GM12878 (cell line): Measurements from ENCODE around the gene GABRB3. TPM values are rescaled to one million over a fixed set of nuclear protein-coding genes. Genes with fewer than 3 reads are reported as not detected.

Experiments
- ATAC-seq: fragments of 200-7000 bp; cut with Tn5 transposase; 3 replicates; pipeline ENCODE4 v1.9.1; 2020; ENCODE audit warnings: mild to moderate bottlenecking, moderate library complexity
- BruUV-seq: library from RNA; stranded (reverse); fragments of 400-500 nt; replicated peaks from 2 replicates; lab custom pipeline; 2021; lab: Mats Ljungman, UMichigan
- CTCF ChIA-PET: fragments of 300-600 bp; sonication (Branson Sonifier 250); formaldehyde crosslinking; extraction: SDS; loops from one replicate; lab custom pipeline; 2021; ENCODE audit warnings: inconsistent platforms; lab: Yijun Ruan, JAX
- POLR2A ChIA-PET: fragments of 350-600 bp; formaldehyde crosslinking; extraction: SDS; loops from one replicate; lab custom pipeline; 2021; ENCODE audit warnings: inconsistent platforms; lab: Charles Lee
- RAD21 ChIA-PET: fragments of 300-600 bp; sonication (Branson Sonifier 250); formaldehyde crosslinking; loops from one replicate; lab custom pipeline; 2023; ENCODE audit warnings: antibody characterized with exemption; ENCODE audit not compliant: unreplicated experiment; lab: Charles Lee
- SMC1A ChIA-PET: fragments of 300-600 bp; sonication (Branson Sonifier 250); formaldehyde crosslinking; loops from one replicate; lab custom pipeline; 2023; ENCODE audit not compliant: unreplicated experiment, uncharacterized antibody; lab: Charles Lee
- DNase-seq: peaks from one replicate; pipeline ENCODE4 v3.0.0-alpha.2; 2011; ENCODE audit warnings: low read depth, low spot score
- FAIRE-seq: peaks from 3 replicates; lab custom pipeline; 2011; peaks lifted over from hg19 to GRCh38; lab: Jason Lieb, UNC
- H2AFZ ChIP-seq: 2 replicates; pipeline ENCODE4 v1.6.0; 2011; ENCODE audit warnings: low read depth, low read length, control low read depth; ENCODE audit not compliant: control insufficient read depth
- H3K27ac ChIP-seq: 2 replicates; pipeline ENCODE4 v1.5.1; 2011; ENCODE audit warnings: control low read depth; ENCODE audit not compliant: control insufficient read depth, insufficient read depth
- H3K27me3 ChIP-seq, 2 experiments: replicated peaks in 1 of 2; 2 replicates each; pipeline versions ENCODE4 v1.6.0 to v1.6.1; 2011; ENCODE audit warnings: low read length in 1 of 2; ENCODE audit not compliant: control insufficient read depth in 2 of 2, insufficient read depth in 2 of 2
- H3K36me3 ChIP-seq, 2 experiments: 2 replicates each; pipeline ENCODE4 v1.5.1; 2011; ENCODE audit warnings: low read length in 1 of 2; ENCODE audit not compliant: control insufficient read depth in 2 of 2, insufficient read depth in 2 of 2
- H3K4me1 ChIP-seq: 2 replicates; pipeline ENCODE4 v1.6.1; 2011; ENCODE audit warnings: mild to moderate bottlenecking, low read length, moderate library complexity, mixed read lengths; ENCODE audit not compliant: control insufficient read depth, insufficient read depth
- H3K4me2 ChIP-seq: 2 replicates; pipeline ENCODE4 v1.6.0; 2011; ENCODE audit warnings: control low read depth; ENCODE audit not compliant: control insufficient read depth, insufficient read depth
- H3K4me3 ChIP-seq: fragments of 200-600 bp; sonication (generic); 2 replicates; pipeline ENCODE4 v1.5.1; 2016
- H3K79me2 ChIP-seq: 2 replicates; pipeline ENCODE4 v1.6.0; 2011; ENCODE audit warnings: low read length; ENCODE audit not compliant: control insufficient read depth, insufficient read depth
- H3K9ac ChIP-seq: 2 replicates; pipeline ENCODE4 v1.8.0; 2011; ENCODE audit warnings: low read length, control low read depth, mixed read lengths; ENCODE audit not compliant: control insufficient read depth, insufficient read depth
- H3K9me3 ChIP-seq: replicated peaks from 3 replicates; pipeline ENCODE4 v1.5.1; 2011; ENCODE audit warnings: mild to moderate bottlenecking, low read length; ENCODE audit not compliant: control insufficient read depth, insufficient read depth
- H4K20me1 ChIP-seq: 2 replicates; pipeline ENCODE4 v1.6.0; 2011; ENCODE audit not compliant: control insufficient read depth, insufficient read depth
- EED ChIP-seq: sonication (generic); IDR thresholded peaks from 2 replicates; pipeline ENCODE4 v1.6.1; 2016; ENCODE audit warnings: antibody characterized with exemption, low read depth
- HDAC2 ChIP-seq: fragments of 200-600 bp; sonication (generic); IDR thresholded peaks from 2 replicates; pipeline ENCODE4 v1.6.1; 2017
- PML ChIP-seq: IDR thresholded peaks from 2 replicates; pipeline ENCODE4 v1.6.1; 2012; ENCODE audit warnings: low read length, inconsistent platforms
- RCOR1 ChIP-seq: conservative IDR thresholded peaks from 2 replicates; pipeline ENCODE4 v1.6.1; 2012; ENCODE audit warnings: low read depth, low read length, improper control_type of control experiment
- SMC3 ChIP-seq: IDR thresholded peaks from 2 replicates; pipeline ENCODE4 v1.6.1; 2011; ENCODE audit warnings: low read length, improper control_type of control experiment, borderline replicate concordance
- SREBF2 ChIP-seq: IDR thresholded peaks from 2 replicates; pipeline ENCODE4 v1.6.1; 2012; ENCODE audit warnings: mild to moderate bottlenecking, low read length
- STAT1 ChIP-seq: fragments of 450-650 bp; conservative IDR thresholded peaks from 2 replicates; pipeline ENCODE4 v1.6.1; 2014; ENCODE audit warnings: antibody characterized with exemption, mild to moderate bottlenecking
- ZNF622 ChIP-seq: fragments of 450-650 bp; IDR thresholded peaks from 2 replicates; pipeline ENCODE4 v1.6.1; 2017; ENCODE audit warnings: mild to moderate bottlenecking, inconsistent platforms
- WGBS: methylation state at CpG from one replicate; pipeline ENCODE4 v1.1.6; 2016; ENCODE audit warnings: low lambda C conversion rate; ENCODE audit not compliant: insufficient replicate concordance, insufficient coverage; ENCODE audit errors: missing lambda C conversion rate; 5-methylcytosine and 5-hydroxymethylcytosine counted together
- in situ Hi-C: fragments of 300-500 bp; cut with MboI; formaldehyde crosslinking; loops from 9 replicates; pipeline ENCODE4 v1.14.3; 2018; ENCODE audit warnings: mixed read lengths
- intact Hi-C: fragments of 100-400 bp; cut with micrococcal nuclease; formaldehyde crosslinking; loops from one replicate; pipeline ENCODE4 v1.14.2; 2022; ENCODE audit not compliant: unreplicated experiment
- polyA plus RNA-seq, 11 experiments: library from polyadenylated mRNA; depleted of rRNA in 4 of 11; unstranded in 6 of 11; stranded (reverse) in 5 of 11; fragments of >200 nt; fragmentation: Nextera tagmentation in 4 of 11; fragmentation: Illumina TruSeq in 1 of 11; extraction: Ambion mirVana in 4 of 11; extraction: Trizol in 1 of 11; gene quantifications; 1 replicate in 1 of 11; 2 replicates in 10 of 11; pipeline versions ENCODE4 v1.2.1 to v1.2.3, GENCODE V29; 2011 to 2016; ENCODE audit warnings: inconsistent platforms in 2 of 11, missing spikeins in 2 of 11, low read depth in 1 of 11
- total RNA-seq, 4 experiments: library from RNA; depleted of rRNA in 3 of 4; stranded (reverse); fragments of >200 nt in 3 of 4; fragmentation: Illumina TruSeq in 1 of 4; extraction: Trizol in 1 of 4; gene quantifications; 2 replicates each; pipeline versions ENCODE4 v1.2.1 to v1.2.3, GENCODE V29; 2013 to 2021
- TF ChIP-seq, protein P1 (sequence below): IDR thresholded peaks from 2 replicates; pipeline ENCODE4 v1.6.1; 2011; ENCODE audit warnings: borderline replicate concordance, low read depth, mild to moderate bottlenecking, moderate library complexity, mixed read lengths, low read length; ENCODE audit not compliant: insufficient read depth; ENCODE audit errors: extremely low read length
- TF ChIP-seq, protein P2 (sequence below): fragments of 150-350 bp; IDR thresholded peaks from 2 replicates; pipeline ENCODE4 v1.6.1; 2016; ENCODE audit warnings: low read depth, low read length
- TF ChIP-seq, protein P3 (sequence below): fragments of 450-650 bp; IDR thresholded peaks from 2 replicates; pipeline ENCODE4 v1.6.1; 2018; ENCODE audit warnings: borderline replicate concordance, mild to moderate bottlenecking; ENCODE audit not compliant: partially characterized antibody
- TF ChIP-seq, protein P4 (sequence below): fragments of 450-650 bp; IDR thresholded peaks from 2 replicates; pipeline ENCODE4 v1.6.1; 2017; ENCODE audit warnings: mild to moderate bottlenecking, moderate library complexity
- TF ChIP-seq, protein P5 (sequence below): IDR thresholded peaks from 2 replicates; pipeline ENCODE4 v1.6.1; 2012; ENCODE audit warnings: low read length, inconsistent platforms

Gene GABRB3
- total and polyA plus RNA-seq, 10 of the 15 experiments (the other 5 are each of a cell fraction or from before 2014, with no cell fraction given), result 0.05 to 0.08 (median 0.05) TPM; not detected in 7

DNA sequence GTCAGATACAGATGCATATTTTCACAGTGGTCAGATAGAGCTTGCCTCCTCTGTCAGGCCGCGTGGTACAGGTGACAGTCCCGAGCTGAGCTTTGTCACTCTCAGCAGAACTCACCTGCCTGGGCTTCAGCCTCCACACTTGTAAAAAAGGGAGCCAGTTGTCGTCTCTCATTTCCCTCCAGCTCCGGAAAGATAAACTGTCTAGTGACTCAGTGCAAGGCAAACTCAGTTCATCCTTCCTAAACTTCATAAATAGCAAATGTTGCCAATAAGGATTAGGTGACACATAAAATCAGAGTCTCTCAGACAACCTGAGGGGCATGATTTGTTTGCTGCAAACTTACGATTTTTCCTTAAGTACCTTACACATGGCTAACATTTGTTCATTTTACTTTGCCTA, 116.8 kb downstream of the GABRB3 start:
- no peak for FAIRE-seq
- 34% methylated on average over 6 of the region's 6 CpGs for WGBS
- SMC1A ChIA-PET, result no interaction called here
- TF ChIP-seq ZNF622 (no peak), STAT1 (no peak), RCOR1 (no peak), PML (no peak), EED (no peak), SREBF2 (no peak), HDAC2 (no peak), SMC3 (no peak)
- TF ChIP-seq, protein P1, sequence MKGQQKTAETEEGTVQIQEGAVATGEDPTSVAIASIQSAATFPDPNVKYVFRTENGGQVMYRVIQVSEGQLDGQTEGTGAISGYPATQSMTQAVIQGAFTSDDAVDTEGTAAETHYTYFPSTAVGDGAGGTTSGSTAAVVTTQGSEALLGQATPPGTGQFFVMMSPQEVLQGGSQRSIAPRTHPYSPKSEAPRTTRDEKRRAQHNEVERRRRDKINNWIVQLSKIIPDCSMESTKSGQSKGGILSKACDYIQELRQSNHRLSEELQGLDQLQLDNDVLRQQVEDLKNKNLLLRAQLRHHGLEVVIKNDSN, result no peak
- TF ChIP-seq, protein P2, sequence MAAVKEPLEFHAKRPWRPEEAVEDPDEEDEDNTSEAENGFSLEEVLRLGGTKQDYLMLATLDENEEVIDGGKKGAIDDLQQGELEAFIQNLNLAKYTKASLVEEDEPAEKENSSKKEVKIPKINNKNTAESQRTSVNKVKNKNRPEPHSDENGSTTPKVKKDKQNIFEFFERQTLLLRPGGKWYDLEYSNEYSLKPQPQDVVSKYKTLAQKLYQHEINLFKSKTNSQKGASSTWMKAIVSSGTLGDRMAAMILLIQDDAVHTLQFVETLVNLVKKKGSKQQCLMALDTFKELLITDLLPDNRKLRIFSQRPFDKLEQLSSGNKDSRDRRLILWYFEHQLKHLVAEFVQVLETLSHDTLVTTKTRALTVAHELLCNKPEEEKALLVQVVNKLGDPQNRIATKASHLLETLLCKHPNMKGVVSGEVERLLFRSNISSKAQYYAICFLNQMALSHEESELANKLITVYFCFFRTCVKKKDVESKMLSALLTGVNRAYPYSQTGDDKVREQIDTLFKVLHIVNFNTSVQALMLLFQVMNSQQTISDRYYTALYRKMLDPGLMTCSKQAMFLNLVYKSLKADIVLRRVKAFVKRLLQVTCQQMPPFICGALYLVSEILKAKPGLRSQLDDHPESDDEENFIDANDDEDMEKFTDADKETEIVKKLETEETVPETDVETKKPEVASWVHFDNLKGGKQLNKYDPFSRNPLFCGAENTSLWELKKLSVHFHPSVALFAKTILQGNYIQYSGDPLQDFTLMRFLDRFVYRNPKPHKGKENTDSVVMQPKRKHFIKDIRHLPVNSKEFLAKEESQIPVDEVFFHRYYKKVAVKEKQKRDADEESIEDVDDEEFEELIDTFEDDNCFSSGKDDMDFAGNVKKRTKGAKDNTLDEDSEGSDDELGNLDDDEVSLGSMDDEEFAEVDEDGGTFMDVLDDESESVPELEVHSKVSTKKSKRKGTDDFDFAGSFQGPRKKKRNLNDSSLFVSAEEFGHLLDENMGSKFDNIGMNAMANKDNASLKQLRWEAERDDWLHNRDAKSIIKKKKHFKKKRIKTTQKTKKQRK, result no peak
- TF ChIP-seq, protein P3, sequence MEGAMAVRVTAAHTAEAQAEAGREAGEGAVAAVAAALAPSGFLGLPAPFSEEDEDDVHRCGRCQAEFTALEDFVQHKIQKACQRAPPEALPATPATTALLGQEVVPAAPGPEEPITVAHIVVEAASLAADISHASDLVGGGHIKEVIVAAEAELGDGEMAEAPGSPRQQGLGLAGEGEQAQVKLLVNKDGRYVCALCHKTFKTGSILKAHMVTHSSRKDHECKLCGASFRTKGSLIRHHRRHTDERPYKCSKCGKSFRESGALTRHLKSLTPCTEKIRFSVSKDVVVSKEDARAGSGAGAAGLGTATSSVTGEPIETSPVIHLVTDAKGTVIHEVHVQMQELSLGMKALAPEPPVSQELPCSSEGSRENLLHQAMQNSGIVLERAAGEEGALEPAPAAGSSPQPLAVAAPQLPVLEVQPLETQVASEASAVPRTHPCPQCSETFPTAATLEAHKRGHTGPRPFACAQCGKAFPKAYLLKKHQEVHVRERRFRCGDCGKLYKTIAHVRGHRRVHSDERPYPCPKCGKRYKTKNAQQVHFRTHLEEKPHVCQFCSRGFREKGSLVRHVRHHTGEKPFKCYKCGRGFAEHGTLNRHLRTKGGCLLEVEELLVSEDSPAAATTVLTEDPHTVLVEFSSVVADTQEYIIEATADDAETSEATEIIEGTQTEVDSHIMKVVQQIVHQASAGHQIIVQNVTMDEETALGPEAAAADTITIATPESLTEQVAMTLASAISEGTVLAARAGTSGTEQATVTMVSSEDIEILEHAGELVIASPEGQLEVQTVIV, result no peak
- TF ChIP-seq, protein P4, sequence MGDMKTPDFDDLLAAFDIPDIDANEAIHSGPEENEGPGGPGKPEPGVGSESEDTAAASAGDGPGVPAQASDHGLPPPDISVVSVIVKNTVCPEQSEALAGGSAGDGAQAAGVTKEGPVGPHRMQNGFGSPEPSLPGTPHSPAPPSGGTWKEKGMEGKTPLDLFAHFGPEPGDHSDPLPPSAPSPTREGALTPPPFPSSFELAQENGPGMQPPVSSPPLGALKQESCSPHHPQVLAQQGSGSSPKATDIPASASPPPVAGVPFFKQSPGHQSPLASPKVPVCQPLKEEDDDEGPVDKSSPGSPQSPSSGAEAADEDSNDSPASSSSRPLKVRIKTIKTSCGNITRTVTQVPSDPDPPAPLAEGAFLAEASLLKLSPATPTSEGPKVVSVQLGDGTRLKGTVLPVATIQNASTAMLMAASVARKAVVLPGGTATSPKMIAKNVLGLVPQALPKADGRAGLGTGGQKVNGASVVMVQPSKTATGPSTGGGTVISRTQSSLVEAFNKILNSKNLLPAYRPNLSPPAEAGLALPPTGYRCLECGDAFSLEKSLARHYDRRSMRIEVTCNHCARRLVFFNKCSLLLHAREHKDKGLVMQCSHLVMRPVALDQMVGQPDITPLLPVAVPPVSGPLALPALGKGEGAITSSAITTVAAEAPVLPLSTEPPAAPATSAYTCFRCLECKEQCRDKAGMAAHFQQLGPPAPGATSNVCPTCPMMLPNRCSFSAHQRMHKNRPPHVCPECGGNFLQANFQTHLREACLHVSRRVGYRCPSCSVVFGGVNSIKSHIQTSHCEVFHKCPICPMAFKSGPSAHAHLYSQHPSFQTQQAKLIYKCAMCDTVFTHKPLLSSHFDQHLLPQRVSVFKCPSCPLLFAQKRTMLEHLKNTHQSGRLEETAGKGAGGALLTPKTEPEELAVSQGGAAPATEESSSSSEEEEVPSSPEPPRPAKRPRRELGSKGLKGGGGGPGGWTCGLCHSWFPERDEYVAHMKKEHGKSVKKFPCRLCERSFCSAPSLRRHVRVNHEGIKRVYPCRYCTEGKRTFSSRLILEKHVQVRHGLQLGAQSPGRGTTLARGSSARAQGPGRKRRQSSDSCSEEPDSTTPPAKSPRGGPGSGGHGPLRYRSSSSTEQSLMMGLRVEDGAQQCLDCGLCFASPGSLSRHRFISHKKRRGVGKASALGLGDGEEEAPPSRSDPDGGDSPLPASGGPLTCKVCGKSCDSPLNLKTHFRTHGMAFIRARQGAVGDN, result no peak
- TF ChIP-seq, protein P5, sequence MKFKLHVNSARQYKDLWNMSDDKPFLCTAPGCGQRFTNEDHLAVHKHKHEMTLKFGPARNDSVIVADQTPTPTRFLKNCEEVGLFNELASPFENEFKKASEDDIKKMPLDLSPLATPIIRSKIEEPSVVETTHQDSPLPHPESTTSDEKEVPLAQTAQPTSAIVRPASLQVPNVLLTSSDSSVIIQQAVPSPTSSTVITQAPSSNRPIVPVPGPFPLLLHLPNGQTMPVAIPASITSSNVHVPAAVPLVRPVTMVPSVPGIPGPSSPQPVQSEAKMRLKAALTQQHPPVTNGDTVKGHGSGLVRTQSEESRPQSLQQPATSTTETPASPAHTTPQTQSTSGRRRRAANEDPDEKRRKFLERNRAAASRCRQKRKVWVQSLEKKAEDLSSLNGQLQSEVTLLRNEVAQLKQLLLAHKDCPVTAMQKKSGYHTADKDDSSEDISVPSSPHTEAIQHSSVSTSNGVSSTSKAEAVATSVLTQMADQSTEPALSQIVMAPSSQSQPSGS, result no peak

More for the DNA sequence above, 116.8 kb downstream of the GABRB3 start:
- no peak overlapping the region for H2AFZ ChIP-seq
- intact Hi-C loops (no loop called here), in situ Hi-C loops (no loop called here)
- H3K4me1 ChIP-seq, result no peaks in the 10 kb centered on the region
- no peak for ATAC-seq
- CTCF ChIA-PET, result no interaction called here
- H3K9me3 ChIP-seq, result no peaks in the 10 kb centered on the region; the same call in 2 of the 3 replicates
- no peaks in the 10 kb centered on the region for H3K36me3 ChIP-seq
- H3K4me3 ChIP-seq, result no peak overlapping the region
- H3K9ac ChIP-seq, result no peak overlapping the region
- H3K27ac ChIP-seq, result no peak overlapping the region
- RAD21 ChIA-PET, result no interaction called here
- POLR2A ChIA-PET, result no interaction called here
- no peak overlapping the region for H3K4me2 ChIP-seq
- no TSS peak for BruUV-seq
- no peaks in the 10 kb centered on the region for H4K20me1 ChIP-seq
- H3K79me2 ChIP-seq, result no peaks in the 10 kb centered on the region
- no peaks in the 10 kb centered on the region for H3K27me3 ChIP-seq
- DNase-seq, result no peak
